GM23248 (cell line): ENCODE data around the gene MDM1.

ENCODE experiments used
- EZH2 ChIP-seq: fragments of 200-600 bp; sonication (generic); IDR thresholded peaks from 2 replicates; pipeline ENCODE4 v1.6.1; 2018; ENCODE audit warnings: antibody characterized with exemption, mild to moderate bottlenecking; ENCODE audit not compliant: insufficient read depth, poor library complexity, severe bottlenecking
- EZH2phosphoT487 ChIP-seq: fragments of 200-600 bp; sonication (generic); IDR thresholded peaks from 2 replicates; pipeline ENCODE4 v1.6.1; 2018; ENCODE audit warnings: antibody characterized with exemption, moderate library complexity, mild to moderate bottlenecking, low read depth; ENCODE audit not compliant: insufficient read depth

DNA sequence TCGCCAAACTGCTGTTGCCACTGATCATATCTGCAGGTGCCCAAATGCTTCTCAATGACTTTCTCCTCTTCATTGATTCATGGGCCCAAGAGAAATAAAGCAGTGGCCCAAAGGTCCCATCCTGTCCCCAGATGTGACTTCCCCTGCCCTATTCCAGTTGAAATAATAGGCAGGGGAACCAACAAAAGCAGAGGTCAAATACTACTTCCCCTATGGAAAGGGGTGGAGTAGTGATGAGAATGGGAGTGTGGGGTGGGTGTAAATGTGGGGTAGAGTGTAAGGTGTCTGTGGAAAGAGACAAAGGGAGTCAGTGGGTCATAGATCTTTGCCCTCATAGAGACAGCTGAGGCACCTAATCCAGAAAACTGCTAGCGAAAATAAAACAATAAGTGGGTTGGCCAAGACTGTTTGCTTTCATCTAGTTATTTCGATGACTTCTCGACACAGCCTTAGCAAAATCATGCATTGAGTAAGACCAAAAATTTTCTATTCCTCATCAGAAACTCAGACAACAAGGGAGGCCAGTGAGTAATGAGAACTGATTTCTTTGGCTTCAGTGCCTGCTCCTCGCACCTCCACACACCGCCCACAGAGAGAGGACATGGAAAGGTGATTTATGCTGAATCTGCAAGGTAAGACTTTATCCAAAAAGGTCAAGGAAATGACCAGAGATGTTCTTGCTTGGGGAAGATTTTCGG lies 67.9 kb downstream of the MDM1 start:
- TF ChIP-seq EZH2phosphoT487 (no peak), EZH2 (no peak)
